GM21723 (cell line): ENCODE measurements around the gene KYNU.

Experiments
- ATAC-seq: cut with Tn5 transposase; IDR thresholded peaks from one replicate; pipeline ENCODE4 v1.9.1; 2021; ENCODE audit warnings: mild to moderate bottlenecking, moderate library complexity; ENCODE audit not compliant: unreplicated experiment

The KYNU gene

GRCh38 chr2:142954493-142954892 is 77.0 kb downstream of the KYNU start:
- ATAC-seq: no peak

- ATAC-seq: no peak
Measured at GRCh38 chr2:142957144-142957543, 79.7 kb downstream of the KYNU start.

GRCh38 chr2:142961202-142961601 is 83.7 kb downstream of the KYNU start:
- no peak for ATAC-seq

GRCh38 chr2:142965443-142965842 is 88.0 kb downstream of the KYNU start:
- ATAC-seq: no peak

- no peak for ATAC-seq
Measured at GRCh38 chr2:142966284-142966683, 88.8 kb downstream of the KYNU start.

GRCh38 chr2:142967060-142967459 is 89.6 kb downstream of the KYNU start:
- ATAC-seq: no peak

- no peak for ATAC-seq
Measured at GRCh38 chr2:142973160-142973821, 95.8 kb downstream of the KYNU start.

GRCh38 chr2:142973822-142974207 is 96.4 kb downstream of the KYNU start:
- no peak for ATAC-seq

GRCh38 chr2:142974288-142975024 is 97.0 kb downstream of the KYNU start:
- ATAC-seq: peak; percentile 49

- no peak for ATAC-seq
Measured at GRCh38 chr2:142975239-142975638, 97.8 kb downstream of the KYNU start.

GRCh38 chr2:142980246-142981068 is 103.0 kb downstream of the KYNU start:
- ATAC-seq: peak; percentile 52

GRCh38 chr2:142981069-142981378 is 103.6 kb downstream of the KYNU start:
- ATAC-seq: no peak

- no peak for ATAC-seq
Measured at GRCh38 chr2:142981756-142982155, 104.3 kb downstream of the KYNU start.

- ATAC-seq: peak; percentile 65
Measured at GRCh38 chr2:142983174-142983573, 105.7 kb downstream of the KYNU start.

- ATAC-seq: no peak
Measured at GRCh38 chr2:142984657-142985056, 107.2 kb downstream of the KYNU start.

- ATAC-seq: no peak
Measured at GRCh38 chr2:142987044-142987443, 109.6 kb downstream of the KYNU start.

GRCh38 chr2:142989273-142990204 is 112.1 kb downstream of the KYNU start:
- ATAC-seq: peak; percentile 72

- ATAC-seq: no peak
Measured at GRCh38 chr2:142991295-142991694, 113.8 kb downstream of the KYNU start.

GRCh38 chr2:142992840-142993239 is 115.4 kb downstream of the KYNU start:
- ATAC-seq: no peak

GRCh38 chr2:142993771-142994170 is 116.3 kb downstream of the KYNU start:
- ATAC-seq: no peak

GRCh38 chr2:142994665-142995064 is 117.2 kb downstream of the KYNU start:
- ATAC-seq: no peak
